Measurements from ENCODE around the gene CACNG7. TPM values are rescaled to one million over a fixed set of nuclear protein-coding genes. Genes with fewer than 3 reads are reported as not detected.
"Not testable (repeated sequence)": the region's sequence is repeated elsewhere in the genome, so short reads cannot be mapped to it uniquely, and the experiment has no call there.

Gene CACNG7, protein sequence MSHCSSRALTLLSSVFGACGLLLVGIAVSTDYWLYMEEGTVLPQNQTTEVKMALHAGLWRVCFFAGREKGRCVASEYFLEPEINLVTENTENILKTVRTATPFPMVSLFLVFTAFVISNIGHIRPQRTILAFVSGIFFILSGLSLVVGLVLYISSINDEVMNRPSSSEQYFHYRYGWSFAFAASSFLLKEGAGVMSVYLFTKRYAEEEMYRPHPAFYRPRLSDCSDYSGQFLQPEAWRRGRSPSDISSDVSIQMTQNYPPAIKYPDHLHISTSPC
- total RNA-seq: not detected

DNA sequence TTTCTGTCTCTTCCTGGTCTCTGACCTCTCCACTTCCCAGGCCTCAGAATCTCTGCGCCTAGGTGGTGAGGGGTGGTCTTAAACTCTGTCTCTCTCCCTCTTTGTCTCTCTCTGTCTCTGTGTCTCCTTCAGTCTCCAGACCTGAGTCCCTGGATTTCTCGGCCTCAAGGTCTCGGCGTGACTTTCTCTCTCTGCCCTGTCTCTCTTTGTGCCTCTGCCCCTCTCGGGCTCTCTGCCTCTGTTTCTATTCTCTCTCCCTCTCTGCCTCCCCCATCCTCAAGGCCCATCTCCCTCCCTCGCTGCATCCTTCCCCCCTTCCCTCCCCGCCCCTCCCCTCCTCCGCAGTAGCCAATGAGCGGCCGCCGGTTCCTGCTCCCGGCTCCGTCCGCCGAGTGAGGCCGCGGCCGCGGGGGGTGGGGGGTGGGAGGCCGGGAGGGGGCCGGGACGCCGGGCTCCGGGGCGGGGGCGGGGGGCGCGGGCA lies at the start of gene CACNG7:
Gene CACNG7, plus strand, starts transcription at position 344 of the 481 bp plus-strand sequence. CDS start 3,554 bp downstream, outside the sequence.
- DNase-seq (ENCODE audit: low spot score): no peak
- no peak for ATAC-seq

GRCh38 chr19:53864308-53864836 lies 44.7 kb upstream of the CACNG7 start:
- ATAC-seq (peak; percentile 74), DNase-seq (ENCODE audit: low spot score) (peak; percentile 65)

GRCh38 chr19:53865523-53865917 lies 43.6 kb upstream of the CACNG7 start:
- no peak for ATAC-seq
- no peak for DNase-seq (ENCODE audit: low spot score)

- peak; percentile 60 for DNase-seq (ENCODE audit: low spot score)
- ATAC-seq: no peak
Observed at GRCh38 chr19:53865918-53866864, 42.9 kb upstream of the CACNG7 start.

GRCh38 chr19:53866865-53867224 lies 42.2 kb upstream of the CACNG7 start:
- DNase-seq (ENCODE audit: low spot score) (no peak), ATAC-seq (no peak)

DNA sequence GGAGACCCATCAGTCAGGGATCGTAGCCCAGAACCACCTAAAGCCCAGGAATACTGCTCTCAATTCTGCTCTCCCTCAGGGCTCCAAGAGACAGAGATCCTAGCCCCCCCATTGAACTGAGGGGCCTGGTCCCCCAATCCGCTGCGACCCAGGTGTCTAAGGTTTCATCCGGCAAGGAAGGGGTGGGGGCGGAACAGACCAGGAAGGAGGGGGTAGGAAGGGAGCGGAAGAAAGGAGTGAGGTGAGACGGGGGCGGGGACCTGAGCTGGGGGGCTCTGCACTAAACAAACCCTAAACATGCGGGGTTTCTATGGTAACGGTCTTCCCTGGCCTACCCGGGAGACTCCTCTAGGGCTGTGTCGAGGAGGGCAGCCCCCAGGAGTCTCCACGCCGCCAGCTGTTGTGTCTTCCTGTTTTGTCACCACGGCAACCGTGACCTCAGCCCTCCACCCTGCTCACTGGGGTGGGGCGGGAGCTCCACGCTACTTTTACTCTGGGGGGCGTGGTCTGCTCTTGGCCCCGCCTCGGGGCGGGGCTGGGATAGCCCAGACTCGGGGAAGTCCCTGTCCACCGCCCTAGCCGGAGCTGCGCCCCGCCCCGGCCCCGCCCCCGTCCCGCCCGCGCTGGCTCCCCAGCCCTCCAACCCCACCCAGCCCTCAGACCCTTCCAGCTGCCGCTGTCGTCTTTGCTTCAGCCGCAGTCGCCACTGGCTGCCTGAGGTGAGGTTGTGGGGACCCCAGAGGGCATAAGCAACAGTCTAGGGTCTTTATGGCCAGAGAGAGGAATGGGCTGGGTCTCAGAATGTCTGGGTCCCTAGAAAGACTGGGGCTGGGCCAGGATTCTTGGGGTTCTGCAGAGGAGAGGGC lies 41.6 kb upstream of the CACNG7 start, which contains the start of gene MYADM:
Gene MYADM, plus strand, starts transcription at position 659 of the 866 bp plus-strand sequence. CDS start 5,647 bp downstream, outside the sequence.
- ATAC-seq (peak; percentile 69), DNase-seq (ENCODE audit: low spot score) (peak; percentile 92)

GRCh38 chr19:53868091-53868891 lies 40.8 kb upstream of the CACNG7 start:
- DNase-seq (ENCODE audit: low spot score) (peak; percentile 55), ATAC-seq (no peak)

GRCh38 chr19:53868892-53869804 lies 39.9 kb upstream of the CACNG7 start:
- peak; percentile 90 for DNase-seq (ENCODE audit: low spot score)
- ATAC-seq: peak; percentile 87

- not testable (repeated sequence) for ATAC-seq; DNase-seq (ENCODE audit: low spot score)
Observed at GRCh38 chr19:53869805-53870484, 39.1 kb upstream of the CACNG7 start.

DNA sequence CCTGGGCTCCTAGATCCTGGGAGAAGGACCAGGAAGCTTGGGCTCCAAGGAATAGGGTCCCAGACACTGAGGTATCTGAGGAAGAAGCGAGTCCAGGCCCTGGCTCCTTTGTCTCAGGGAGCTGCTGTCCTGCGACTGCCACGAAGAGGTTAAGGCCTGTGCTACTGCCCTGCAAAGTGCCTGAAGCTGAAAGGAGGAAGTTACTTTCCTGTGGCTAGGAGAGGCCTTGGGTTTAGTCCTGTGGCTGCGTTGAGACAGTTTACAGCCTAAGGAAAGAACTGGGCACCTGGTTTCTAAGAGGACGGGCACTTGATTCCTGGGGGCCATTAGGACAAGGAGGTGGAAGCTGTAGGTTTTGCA lies 38.6 kb upstream of the CACNG7 start:
- DNase-seq (ENCODE audit: low spot score) (no peak), ATAC-seq (no peak)

GRCh38 chr19:53871454-53871853 lies 37.6 kb upstream of the CACNG7 start:
- no peak for DNase-seq (ENCODE audit: low spot score)
- no peak for ATAC-seq

DNA sequence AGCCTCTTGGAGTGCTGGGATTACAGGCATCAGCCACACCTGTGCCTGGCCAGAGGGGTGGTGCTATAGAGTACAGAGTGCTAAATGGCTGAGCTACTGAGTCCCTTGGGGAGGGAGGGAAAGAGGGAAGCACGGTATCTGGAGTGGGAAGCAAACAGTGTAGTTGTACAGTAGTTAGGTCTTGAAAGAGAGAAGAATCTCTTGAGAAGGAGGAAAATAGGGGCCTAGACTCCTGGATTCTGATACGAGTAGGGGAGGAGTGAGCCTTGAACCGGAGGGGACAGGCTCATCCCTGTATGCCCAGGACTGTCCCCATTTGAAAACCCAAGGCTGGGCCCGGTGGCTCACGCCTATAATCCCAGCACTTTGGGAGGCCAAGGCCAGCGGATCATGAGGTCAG lies 36.3 kb upstream of the CACNG7 start:
- DNase-seq (ENCODE audit: low spot score) (no peak), ATAC-seq (no peak)

- ATAC-seq: no peak
Observed at GRCh38 chr19:53873773-53874605, 35.1 kb upstream of the CACNG7 start.

GRCh38 chr19:53874606-53874990 lies 34.5 kb upstream of the CACNG7 start:
- no peak for ATAC-seq
- no peak for DNase-seq (ENCODE audit: low spot score)

More at GRCh38 chr19:53873773-53874605, 35.1 kb upstream of the CACNG7 start:
- no peak for DNase-seq (ENCODE audit: low spot score)

- ATAC-seq (no peak), DNase-seq (ENCODE audit: low spot score) (no peak)
Observed at GRCh38 chr19:53875602-53876325, 33.3 kb upstream of the CACNG7 start.

GRCh38 chr19:53876651-53877224 lies 32.3 kb upstream of the CACNG7 start:
- DNase-seq (ENCODE audit: low spot score) (no peak), ATAC-seq (no peak)

All from left lobe of liver (tissue), 2 donors.